BE2C (cell line): ENCODE results near the gene DCST1.

ENCODE experiments used
- DNase-seq: peaks from one replicate; pipeline ENCODE4 v3.0.0-alpha.2; 2020
- H3K27me3 ChIP-seq: fragments of 250-450 bp; sonication (Bioruptor Pico); 2 replicates; pipeline ENCODE4 v1.5.1; 2020; ENCODE audit warnings: mild to moderate bottlenecking
- H3K36me3 ChIP-seq: fragments of 250-450 bp; sonication (Bioruptor Pico); 2 replicates; pipeline ENCODE4 v1.5.1; 2020; ENCODE audit warnings: mild to moderate bottlenecking
- H3K4me1 ChIP-seq: fragments of 250-450 bp; sonication (Bioruptor Pico); 2 replicates; pipeline ENCODE4 v1.5.1; 2020
- H3K4me3 ChIP-seq: 2 replicates; pipeline ENCODE4 v1.5.1; 2011; ENCODE audit warnings: low read depth, low read length
- H3K9me3 ChIP-seq: fragments of 250-450 bp; sonication (Bioruptor Pico); 2 replicates; pipeline ENCODE4 v1.5.1; 2020
- CTCF ChIP-seq: IDR thresholded peaks from 2 replicates; pipeline ENCODE4 v1.5.1; 2012; ENCODE audit warnings: mild to moderate bottlenecking, low read depth, low read length

Gene DCST1

GRCh38 chr1:155018617-155019348 is 14.8 kb upstream of the DCST1 start:
- Histone ChIP-seq H3K4me3 (no peak overlapping the region), H3K36me3 (peaks cover 17% of the 10 kb centered on the region), H3K9me3 (no peaks in the 10 kb centered on the region), H3K27me3 (no peaks in the 10 kb centered on the region), H3K4me1 (peaks cover 11% of the 10 kb centered on the region)
- no peak for TF ChIP-seq CTCF
- DNase-seq, result no peak

- no peak for DNase-seq
- H3K4me1 ChIP-seq, result peaks cover 11% of the 10 kb centered on the region
- no peak overlapping the region for H3K4me3 ChIP-seq
- no peaks in the 10 kb centered on the region for H3K9me3 ChIP-seq
- TF ChIP-seq CTCF, result no peak
- no peaks in the 10 kb centered on the region for H3K27me3 ChIP-seq
- peaks cover 16% of the 10 kb centered on the region for H3K36me3 ChIP-seq
Measured at GRCh38 chr1:155019377-155020245, 14.0 kb upstream of the DCST1 start.

GRCh38 chr1:155022136-155022926 is 11.3 kb upstream of the DCST1 start:
- no peak for TF ChIP-seq CTCF
- Histone ChIP-seq H3K27me3 (no peaks in the 10 kb centered on the region), H3K4me1 (peaks cover 5% of the 10 kb centered on the region; the same call in 1 of the 2 replicates)

GRCh38 chr1:155022927-155023236 is 10.7 kb upstream of the DCST1 start:
- DNase-seq, result no peak
- Histone ChIP-seq H3K27me3 (no peaks in the 10 kb centered on the region), H3K9me3 (no peaks in the 10 kb centered on the region), H3K4me1 (peaks cover 2% of the 10 kb centered on the region; the same call in 1 of the 2 replicates), H3K4me3 (no peak overlapping the region), H3K36me3 (no peaks in the 10 kb centered on the region)
- TF ChIP-seq CTCF, result no peak

More at GRCh38 chr1:155022136-155022926, 11.3 kb upstream of the DCST1 start:
- H3K9me3 ChIP-seq, result no peaks in the 10 kb centered on the region
- H3K4me3 ChIP-seq, result no peak overlapping the region
- no peak for DNase-seq
- H3K36me3 ChIP-seq, result no peaks in the 10 kb centered on the region

- Histone ChIP-seq H3K36me3 (no peaks in the 10 kb centered on the region), H3K4me1 (no peaks in the 10 kb centered on the region), H3K4me3 (no peak overlapping the region), H3K27me3 (no peaks in the 10 kb centered on the region), H3K9me3 (no peaks in the 10 kb centered on the region)
- no peak for DNase-seq
- no peak for TF ChIP-seq CTCF
Measured at GRCh38 chr1:155023627-155024026, 10.0 kb upstream of the DCST1 start.
